Transverse colon (tissue), 4 donors: ENCODE results near the gene CNKSR2. TPM values are rescaled to one million over a fixed set of nuclear protein-coding genes. Genes with fewer than 3 reads are reported as not detected.

Experiments
- DNase-seq: peaks from one replicate; pipeline ENCODE4 v3.0.0-alpha.2; 2019
- H3K27ac ChIP-seq, 4 donors: fragments of 200-600 bp; sonication (generic); 2 replicates each; pipeline ENCODE4 v1.5.1; 2016 to 2018; ENCODE audit warnings: inconsistent platforms in 4 of 4
- H3K27me3 ChIP-seq: fragments of 200-600 bp; sonication (generic); 2 replicates; pipeline ENCODE4 v1.5.1; 2017; ENCODE audit warnings: inconsistent platforms
- H3K36me3 ChIP-seq, 4 donors: fragments of 200-600 bp; sonication (generic); 2 replicates each; pipeline ENCODE4 v1.5.1; 2017 to 2019; ENCODE audit warnings: inconsistent platforms in 4 of 4
- H3K4me1 ChIP-seq, 4 donors: fragments of 200-600 bp; sonication (generic); 2 replicates each; pipeline ENCODE4 v1.5.1; 2017 to 2020; ENCODE audit warnings: inconsistent platforms in 4 of 4
- H3K4me3 ChIP-seq, 4 donors: fragments of 200-600 bp; sonication (generic); 1 replicate in 1 of 4; 2 replicates in 3 of 4; pipeline versions ENCODE4 v1.5.1 to v1.6.1; 2017 to 2019; ENCODE audit warnings: inconsistent platforms in 4 of 4
- H3K9me3 ChIP-seq, 2 donors: fragments of 200-600 bp; sonication (generic); 2 replicates each; pipeline ENCODE4 v1.5.1; 2017 to 2019; ENCODE audit warnings: inconsistent platforms in 2 of 2
- EP300 ChIP-seq: sonication (generic); formaldehyde crosslinking; IDR thresholded peaks from one replicate; pipeline ENCODE4 v1.6.1; 2017; ENCODE audit warnings: antibody characterized with exemption, low read depth
- POLR2A ChIP-seq: fragments of 450-650 bp; IDR thresholded peaks from one replicate; pipeline ENCODE4 v1.6.1; 2016; ENCODE audit warnings: antibody characterized with exemption, mild to moderate bottlenecking, moderate library complexity
- POLR2AphosphoS5 ChIP-seq, 3 donors: sonication (generic); formaldehyde crosslinking; IDR thresholded peaks; one replicate each; pipeline ENCODE4 v1.6.1; 2016; ENCODE audit warnings: antibody characterized with exemption in 3 of 3
- WGBS, 2 donors: methylation state at CpG; one replicate each; pipeline ENCODE4 v1.1.5; 2018; ENCODE audit warnings: low coverage in 1 of 2; 5-methylcytosine and 5-hydroxymethylcytosine counted together
- in situ Hi-C, 4 donors: fragments of 200-750 bp; cut with MboI; loops; one replicate each; pipeline versions ENCODE4 v1.15.0 to v1.15.1; 2017; ENCODE audit warnings: low sequenced_read_pairs in 3 of 4, low pct_ligation_motif_present in 1 of 4, low pct_unique_long_range_greater_than_20kb in 1 of 4
- intact Hi-C: fragments of 100-400 bp; cut with DNase I; formaldehyde crosslinking; loops from one replicate; pipeline ENCODE4 v1.15.1; 2023; ENCODE audit warnings: low total_unique reads
- total RNA-seq, 4 donors: library from RNA; depleted of rRNA; stranded (reverse); fragments of >200 nt; gene quantifications; one replicate each; pipeline ENCODE4 v1.1.0, GENCODE V29; 2016
- TF ChIP-seq, protein P1 (sequence below), 5 experiments: fragments of 200-600 bp in 3 of 5; fragments of 450-650 bp in 2 of 5; sonication (generic) in 3 of 5; IDR thresholded peaks; 1 replicate in 2 of 5; 2 replicates in 3 of 5; pipeline ENCODE4 v1.5.1; 2016 to 2017; ENCODE audit warnings: antibody characterized with exemption in 5 of 5, inconsistent platforms in 3 of 5, mild to moderate bottlenecking in 2 of 5, moderate library complexity in 1 of 5

CNKSR2 gene
- total RNA-seq, 4 donors from 2014 or later: 0.55 to 15.0 (median 2.7) TPM; not detected in 1

- H3K4me1 ChIP-seq: no peaks in the 10 kb centered on the region
- no peak overlapping the region for H3K4me3 ChIP-seq
- H3K9me3 ChIP-seq: no peaks in the 10 kb centered on the region
- in situ Hi-C loops: no loop called here
- intact Hi-C loops: no loop called here
- 80 to 87% methylated on average over 1 to 5 of the region's 5 CpGs for WGBS, 2 donors
- H3K27ac ChIP-seq: no peak overlapping the region
- no peaks in the 10 kb centered on the region for H3K36me3 ChIP-seq
- H3K27me3 ChIP-seq: no peaks in the 10 kb centered on the region
- DNase-seq: no peak
- TF ChIP-seq POLR2A (no peak), POLR2AphosphoS5 (IDR thresholded peaks at IDR 0.05) (no peak)
Observed at GRCh38 chrX:21700275-21700674, 326.1 kb downstream of the CNKSR2 start.

DNA sequence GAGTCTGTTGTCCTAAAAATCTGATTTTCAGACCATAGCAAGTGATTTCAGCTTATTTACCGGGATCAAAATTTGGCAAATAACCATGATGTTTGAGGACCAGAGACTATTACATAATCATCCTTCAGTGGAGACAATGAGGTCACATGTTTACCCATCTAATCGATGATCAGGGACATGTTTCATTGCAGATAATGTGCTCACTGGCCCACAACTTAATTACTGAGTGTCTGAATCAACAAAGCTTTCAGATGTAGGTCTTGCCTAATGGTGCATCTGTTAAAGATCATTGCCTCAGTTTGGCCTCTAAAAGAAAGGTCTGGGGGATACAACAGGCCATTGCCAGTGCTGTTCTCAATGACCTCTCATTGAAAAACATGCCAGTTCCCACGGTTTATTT is 326.7 kb downstream of the CNKSR2 start:
- H3K4me1 ChIP-seq: no peaks in the 10 kb centered on the region
- no peaks in the 10 kb centered on the region for H3K36me3 ChIP-seq
- no peak overlapping the region for H3K27ac ChIP-seq
- no peaks in the 10 kb centered on the region for H3K27me3 ChIP-seq
- in situ Hi-C loops (no loop called here), intact Hi-C loops (no loop called here)
- no peaks in the 10 kb centered on the region for H3K9me3 ChIP-seq
- WGBS, 2 donors: 48% methylated on average over 3 of the region's 3 CpGs; no CpG with 5 or more reads in 1 of the 2 donors
- TF ChIP-seq POLR2AphosphoS5 (IDR thresholded peaks at IDR 0.05) (no peak), POLR2A (no peak), EP300 (no peak)
- TF ChIP-seq, protein P1, sequence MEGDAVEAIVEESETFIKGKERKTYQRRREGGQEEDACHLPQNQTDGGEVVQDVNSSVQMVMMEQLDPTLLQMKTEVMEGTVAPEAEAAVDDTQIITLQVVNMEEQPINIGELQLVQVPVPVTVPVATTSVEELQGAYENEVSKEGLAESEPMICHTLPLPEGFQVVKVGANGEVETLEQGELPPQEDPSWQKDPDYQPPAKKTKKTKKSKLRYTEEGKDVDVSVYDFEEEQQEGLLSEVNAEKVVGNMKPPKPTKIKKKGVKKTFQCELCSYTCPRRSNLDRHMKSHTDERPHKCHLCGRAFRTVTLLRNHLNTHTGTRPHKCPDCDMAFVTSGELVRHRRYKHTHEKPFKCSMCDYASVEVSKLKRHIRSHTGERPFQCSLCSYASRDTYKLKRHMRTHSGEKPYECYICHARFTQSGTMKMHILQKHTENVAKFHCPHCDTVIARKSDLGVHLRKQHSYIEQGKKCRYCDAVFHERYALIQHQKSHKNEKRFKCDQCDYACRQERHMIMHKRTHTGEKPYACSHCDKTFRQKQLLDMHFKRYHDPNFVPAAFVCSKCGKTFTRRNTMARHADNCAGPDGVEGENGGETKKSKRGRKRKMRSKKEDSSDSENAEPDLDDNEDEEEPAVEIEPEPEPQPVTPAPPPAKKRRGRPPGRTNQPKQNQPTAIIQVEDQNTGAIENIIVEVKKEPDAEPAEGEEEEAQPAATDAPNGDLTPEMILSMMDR (IDR thresholded peaks at IDR 0.05): no peak
- no peak overlapping the region for H3K4me3 ChIP-seq
- no peak for DNase-seq

DNA sequence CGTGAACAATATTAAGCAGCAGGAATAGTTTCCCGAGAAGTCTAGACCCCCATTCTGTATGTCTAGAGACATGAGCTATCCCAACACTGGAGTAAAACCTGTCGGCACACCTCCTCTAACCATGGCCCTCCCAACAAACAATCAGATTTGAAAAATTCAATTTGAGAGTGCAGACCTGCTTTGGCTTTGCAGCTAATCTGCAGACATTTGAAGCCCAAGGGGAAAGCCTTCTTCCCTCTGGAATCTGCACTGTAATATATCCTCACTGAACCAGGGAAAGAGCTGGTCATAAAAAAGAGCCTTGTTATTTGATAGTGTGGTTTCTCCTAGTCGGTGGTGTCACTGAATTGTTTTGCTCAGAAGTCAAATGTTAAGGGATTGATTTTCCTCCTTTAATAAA is 328.5 kb downstream of the CNKSR2 start:
- DNase-seq: no peak
- Histone ChIP-seq H3K4me1 (no peaks in the 10 kb centered on the region), H3K27ac (no peak overlapping the region), H3K36me3 (no peaks in the 10 kb centered on the region), H3K27me3 (no peaks in the 10 kb centered on the region), H3K4me3 (no peak overlapping the region), H3K9me3 (no peaks in the 10 kb centered on the region)
- intact Hi-C loops: no loop called here
- in situ Hi-C loops: no loop called here
- no peak for TF ChIP-seq POLR2A
- TF ChIP-seq, protein P1 (IDR thresholded peaks at IDR 0.05): no peak
- TF ChIP-seq EP300: no peak
- no peak for TF ChIP-seq POLR2AphosphoS5 (IDR thresholded peaks at IDR 0.05)
- WGBS, 2 donors: 63% methylated on average over 4 of the region's 4 CpGs; no CpG with 5 or more reads in 1 of the 2 donors
